ENCODE measurements around the gene HDAC2.

GRCh38 chr6:113924312-113924723 is 46.6 kb downstream of the HDAC2 start:
- TF ChIP-seq, protein P1, sequence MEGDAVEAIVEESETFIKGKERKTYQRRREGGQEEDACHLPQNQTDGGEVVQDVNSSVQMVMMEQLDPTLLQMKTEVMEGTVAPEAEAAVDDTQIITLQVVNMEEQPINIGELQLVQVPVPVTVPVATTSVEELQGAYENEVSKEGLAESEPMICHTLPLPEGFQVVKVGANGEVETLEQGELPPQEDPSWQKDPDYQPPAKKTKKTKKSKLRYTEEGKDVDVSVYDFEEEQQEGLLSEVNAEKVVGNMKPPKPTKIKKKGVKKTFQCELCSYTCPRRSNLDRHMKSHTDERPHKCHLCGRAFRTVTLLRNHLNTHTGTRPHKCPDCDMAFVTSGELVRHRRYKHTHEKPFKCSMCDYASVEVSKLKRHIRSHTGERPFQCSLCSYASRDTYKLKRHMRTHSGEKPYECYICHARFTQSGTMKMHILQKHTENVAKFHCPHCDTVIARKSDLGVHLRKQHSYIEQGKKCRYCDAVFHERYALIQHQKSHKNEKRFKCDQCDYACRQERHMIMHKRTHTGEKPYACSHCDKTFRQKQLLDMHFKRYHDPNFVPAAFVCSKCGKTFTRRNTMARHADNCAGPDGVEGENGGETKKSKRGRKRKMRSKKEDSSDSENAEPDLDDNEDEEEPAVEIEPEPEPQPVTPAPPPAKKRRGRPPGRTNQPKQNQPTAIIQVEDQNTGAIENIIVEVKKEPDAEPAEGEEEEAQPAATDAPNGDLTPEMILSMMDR (IDR thresholded peaks at IDR 0.05) = no peak
- TF ChIP-seq POLR2A (IDR thresholded peaks at IDR 0.05) = no peak
